Right ventricle myocardium inferior (tissue), 1 donor: Measurements from ENCODE around the gene DLG5. TPM values are rescaled to one million over a fixed set of nuclear protein-coding genes. Genes with fewer than 3 reads are reported as not detected.
"Not testable (repeated sequence)": the region's sequence is repeated elsewhere in the genome, so short reads cannot be mapped to it uniquely, and the experiment has no call there.

Experiments
- ATAC-seq: fragments of 200-7000 bp; cut with Tn5 transposase; one replicate; pipeline ENCODE4 v1.9.1; 2020; ENCODE audit warnings: mild to moderate bottlenecking, moderate library complexity
- DNase-seq: peaks from one replicate; pipeline ENCODE4 v3.0.0; 2021; ENCODE audit errors: missing footprints
- intact Hi-C: fragments of 100-400 bp; cut with DNase I; formaldehyde crosslinking; loops from one replicate; pipeline ENCODE4 v1.11.0; 2022
- total RNA-seq: library from RNA; stranded (reverse); fragmentation: NEBNext Ultra II Directional; extraction: Animal tissue kit (Norgen Biotek cat#: 25700); gene quantifications from one replicate; pipeline ENCODE4 v1.2.1, GENCODE V29; 2021
- donor health status: DM: no; HTN: yes; CAD: no; lungs with severe emphysema.

DLG5 gene
- total RNA-seq, 1 donor from 2014 or later = 8.9 TPM

DNA sequence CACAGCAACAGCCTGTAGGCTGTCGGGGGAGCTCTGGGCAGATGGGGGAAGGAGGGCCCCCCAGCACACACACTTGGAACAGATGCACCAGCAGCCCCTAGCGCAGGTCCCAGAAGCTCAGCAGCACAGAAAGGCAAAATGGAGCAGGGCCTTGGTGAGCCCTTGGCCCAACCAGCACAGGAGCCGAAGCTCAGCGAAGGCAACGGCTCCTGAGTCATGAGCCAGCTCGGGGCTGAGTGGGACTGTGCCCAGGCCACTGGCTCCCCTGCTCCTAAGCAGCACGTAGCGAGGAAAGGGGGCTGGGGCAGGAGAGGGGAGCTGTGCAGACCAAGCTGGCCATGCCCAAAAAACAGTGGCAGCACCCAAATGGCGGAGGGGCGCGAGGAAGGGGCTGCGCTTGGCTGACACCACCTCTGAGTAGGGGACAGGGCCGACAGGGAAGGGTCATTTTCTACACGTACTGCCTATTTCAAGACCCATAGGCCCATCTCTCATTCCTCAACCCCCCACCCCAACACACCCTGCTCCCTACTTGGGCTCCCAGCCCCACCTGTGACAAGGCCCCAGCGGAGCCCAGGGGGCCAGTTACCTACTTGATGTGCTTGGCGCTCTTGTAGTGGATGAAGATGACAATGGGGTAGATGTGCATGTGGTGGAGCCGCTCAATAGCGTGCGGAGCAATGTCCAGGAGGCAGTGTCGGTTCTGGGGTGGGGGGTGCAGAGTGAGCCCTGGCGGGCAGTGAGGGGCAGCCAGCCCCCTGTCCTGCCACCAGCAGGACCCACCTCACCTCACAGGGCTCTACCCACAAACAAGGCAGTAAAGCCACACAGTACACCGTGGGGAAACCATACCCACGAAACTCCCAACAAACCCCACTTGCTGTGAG lies 132.1 kb downstream of the DLG5 start:
- no peak for ATAC-seq
- no peak for DNase-seq
- intact Hi-C loops = no loop called here

DNA sequence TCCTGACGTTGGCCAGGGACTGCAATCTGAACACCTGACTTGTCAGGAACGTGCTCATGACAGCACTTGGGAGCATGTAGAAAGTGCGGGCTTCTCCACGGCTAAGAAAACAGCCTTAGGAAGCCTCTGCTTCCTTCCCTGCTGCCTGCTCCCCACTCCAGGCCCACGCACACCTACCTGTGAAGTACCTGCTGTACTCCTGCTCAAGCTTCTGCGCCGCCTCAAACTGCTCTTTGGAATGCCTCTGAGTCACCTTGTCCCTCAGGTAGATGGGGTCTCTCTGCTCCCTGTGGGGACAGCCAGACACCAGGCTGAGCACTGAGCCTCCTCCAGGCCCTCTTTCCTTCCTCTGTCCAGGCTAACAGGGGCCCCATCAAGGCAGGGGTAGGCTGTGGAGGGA lies 132.7 kb downstream of the DLG5 start:
- intact Hi-C loops = no loop called here
- no peak for DNase-seq

GRCh38 chr10:77792155-77792554 lies 134.4 kb downstream of the DLG5 start:
- ATAC-seq (no peak), DNase-seq (no peak)
- intact Hi-C loops = no loop called here

More for the DNA sequence above, 132.7 kb downstream of the DLG5 start:
- ATAC-seq = no peak

DNA sequence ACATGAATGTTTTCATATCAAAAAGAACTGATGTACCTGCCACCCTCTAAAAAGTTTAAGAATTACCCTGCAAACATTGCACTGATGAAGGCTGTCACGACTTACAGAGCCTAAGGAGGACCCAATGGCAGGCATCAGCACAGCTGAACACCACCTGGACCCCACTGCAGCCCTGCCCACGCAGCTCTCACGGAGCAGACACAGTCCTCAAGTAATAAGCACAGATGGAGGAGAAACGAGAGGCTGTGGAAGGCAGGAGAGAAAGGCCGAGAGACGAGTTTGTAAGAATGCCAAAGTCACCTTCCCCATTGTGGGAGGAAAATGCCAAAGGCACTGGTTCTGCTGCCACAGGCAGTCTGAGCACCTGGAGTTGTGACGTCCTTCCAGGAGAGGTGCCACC lies 135.0 kb downstream of the DLG5 start:
- DNase-seq = no peak
- intact Hi-C loops = no loop called here
- ATAC-seq = no peak

DNA sequence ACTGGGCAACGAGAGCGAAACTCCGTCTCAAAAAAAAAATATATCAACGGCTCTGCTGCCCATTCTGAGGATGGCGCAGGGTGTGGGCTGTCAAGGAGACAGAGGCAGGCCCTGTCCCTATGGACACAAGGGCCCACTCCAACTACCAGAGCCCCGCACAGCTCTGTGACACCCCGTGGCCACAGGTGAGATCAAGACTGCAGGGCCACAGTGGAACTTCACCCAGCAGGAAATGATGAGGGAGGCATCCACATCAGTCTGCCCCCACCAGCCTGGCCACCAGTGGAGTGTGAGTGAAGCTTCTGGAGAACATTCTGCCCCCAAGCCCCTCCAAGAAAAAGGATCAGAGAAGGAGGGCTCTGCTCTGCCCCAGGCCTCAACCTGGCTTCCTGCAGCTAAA lies 136.7 kb downstream of the DLG5 start:
- intact Hi-C loops = no loop called here
- DNase-seq (no peak), ATAC-seq (no peak)

GRCh38 chr10:77789016-77789415 lies 137.5 kb downstream of the DLG5 start:
- no peak for DNase-seq
- intact Hi-C loops = no loop called here
- ATAC-seq = no peak

GRCh38 chr10:77788496-77789010 lies 138.0 kb downstream of the DLG5 start:
- no peak for ATAC-seq
- intact Hi-C loops = no loop called here
- no peak for DNase-seq

GRCh38 chr10:77787440-77787839 lies 139.1 kb downstream of the DLG5 start:
- no peak for ATAC-seq
- intact Hi-C loops = no loop called here
- no peak for DNase-seq

GRCh38 chr10:77784856-77785255 lies 141.7 kb downstream of the DLG5 start:
- ATAC-seq (no peak), DNase-seq (no peak)
- intact Hi-C loops = no loop called here

DNA sequence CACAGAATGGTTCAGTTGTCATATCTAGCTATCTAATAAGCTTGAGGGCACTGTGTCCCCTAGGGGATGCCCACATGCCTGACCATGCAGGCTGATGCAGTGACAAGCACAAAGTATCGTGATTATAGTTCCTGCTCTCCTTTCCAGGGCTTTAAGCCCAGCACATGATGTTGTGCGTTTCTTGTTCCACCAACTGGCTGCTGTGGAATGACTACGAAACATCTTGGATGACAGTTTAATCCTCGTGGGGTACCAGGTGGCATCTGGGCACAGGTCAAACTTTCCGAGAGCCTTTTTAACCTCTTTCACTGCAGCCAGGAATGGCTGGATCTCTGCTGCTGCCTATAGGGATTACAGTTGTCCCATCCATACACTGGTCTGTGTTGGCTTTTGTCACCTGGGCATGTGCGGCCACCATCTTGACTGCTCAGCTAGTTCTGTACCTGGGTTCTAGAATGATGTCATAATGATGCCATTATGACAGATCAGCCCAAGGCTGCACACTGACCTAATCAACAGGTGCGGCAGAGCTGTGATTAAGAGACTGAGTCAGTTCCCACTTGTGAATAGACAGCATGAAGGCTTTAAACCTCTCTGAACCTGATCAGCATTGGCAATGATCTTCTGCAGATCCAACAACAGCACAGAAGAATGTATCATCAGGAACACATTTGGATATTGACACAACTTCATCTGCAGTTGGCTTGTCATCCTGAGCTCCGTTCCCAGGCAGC lies 144.1 kb downstream of the DLG5 start:
- DNase-seq (no peak), ATAC-seq (no peak)
- intact Hi-C loops = no loop called here

- no peak for DNase-seq
- intact Hi-C loops = no loop called here
- ATAC-seq = no peak
Observed at GRCh38 chr10:77781451-77782327, 144.9 kb downstream of the DLG5 start.

GRCh38 chr10:77780180-77780579 lies 146.4 kb downstream of the DLG5 start:
- intact Hi-C loops = no loop called here
- ATAC-seq (no peak), DNase-seq (no peak)

DNA sequence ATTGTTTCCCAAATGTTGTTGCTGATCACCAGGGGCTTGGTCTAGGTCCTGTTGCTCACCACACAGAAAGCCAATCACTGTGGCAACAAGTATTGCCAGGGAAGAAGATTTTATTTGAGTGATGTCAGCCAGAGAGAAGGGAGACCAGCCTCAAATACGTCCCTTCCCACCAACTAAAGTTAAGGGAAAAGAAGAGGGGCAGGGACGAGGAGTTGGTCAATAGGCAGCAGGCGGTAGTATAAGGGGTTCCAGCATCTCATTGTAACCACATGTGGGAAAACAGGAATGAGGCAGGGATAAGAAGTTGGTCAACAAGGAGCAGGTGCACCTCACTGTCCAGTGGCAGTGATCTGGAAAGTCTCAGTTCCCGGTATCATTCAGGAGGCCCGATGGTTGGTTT lies 150.1 kb downstream of the DLG5 start:
- DNase-seq (no peak), ATAC-seq (no peak)
- intact Hi-C loops = no loop called here

GRCh38 chr10:77774940-77775391 lies 151.6 kb downstream of the DLG5 start:
- no peak for ATAC-seq
- no peak for DNase-seq
- intact Hi-C loops = no loop called here

DNA sequence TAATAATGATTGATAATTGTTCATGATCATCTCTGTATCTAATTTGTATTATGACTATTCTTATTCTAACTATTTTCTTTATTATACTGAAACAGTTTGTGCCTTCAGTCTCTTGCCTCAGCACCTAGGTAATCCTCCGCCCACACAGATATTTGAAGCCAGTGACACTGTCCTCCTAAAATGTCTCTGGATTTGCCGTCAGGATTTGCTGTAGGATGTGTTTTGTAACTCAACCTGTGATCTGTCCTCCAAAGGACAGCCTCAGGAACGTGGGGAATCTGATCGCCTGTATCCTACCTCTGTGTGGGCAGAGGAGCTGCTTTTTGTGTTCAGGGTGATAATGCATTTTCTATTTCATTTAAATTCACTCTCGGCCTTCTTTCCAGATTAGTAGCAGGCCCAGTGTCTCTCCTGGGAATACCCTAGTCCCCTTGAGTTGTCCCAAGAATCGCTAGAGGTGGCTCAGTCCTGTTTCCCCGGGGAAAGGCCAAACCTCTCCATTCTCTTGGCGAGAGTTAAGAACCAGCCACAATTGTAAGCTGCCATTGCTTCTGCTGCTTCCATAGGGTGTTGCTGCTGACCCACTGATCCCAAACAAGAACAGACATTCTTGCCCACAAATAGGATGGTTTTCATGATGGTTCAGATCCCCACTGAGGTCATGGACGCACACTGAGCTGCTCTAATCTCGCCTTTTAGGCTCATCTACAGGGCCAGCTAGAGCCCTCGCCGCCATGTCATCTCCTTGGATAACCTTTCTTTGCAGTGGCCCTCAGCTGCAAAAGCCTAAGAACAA lies 152.7 kb downstream of the DLG5 start:
- DNase-seq = no peak
- intact Hi-C loops = no loop called here
- no peak for ATAC-seq

DNA sequence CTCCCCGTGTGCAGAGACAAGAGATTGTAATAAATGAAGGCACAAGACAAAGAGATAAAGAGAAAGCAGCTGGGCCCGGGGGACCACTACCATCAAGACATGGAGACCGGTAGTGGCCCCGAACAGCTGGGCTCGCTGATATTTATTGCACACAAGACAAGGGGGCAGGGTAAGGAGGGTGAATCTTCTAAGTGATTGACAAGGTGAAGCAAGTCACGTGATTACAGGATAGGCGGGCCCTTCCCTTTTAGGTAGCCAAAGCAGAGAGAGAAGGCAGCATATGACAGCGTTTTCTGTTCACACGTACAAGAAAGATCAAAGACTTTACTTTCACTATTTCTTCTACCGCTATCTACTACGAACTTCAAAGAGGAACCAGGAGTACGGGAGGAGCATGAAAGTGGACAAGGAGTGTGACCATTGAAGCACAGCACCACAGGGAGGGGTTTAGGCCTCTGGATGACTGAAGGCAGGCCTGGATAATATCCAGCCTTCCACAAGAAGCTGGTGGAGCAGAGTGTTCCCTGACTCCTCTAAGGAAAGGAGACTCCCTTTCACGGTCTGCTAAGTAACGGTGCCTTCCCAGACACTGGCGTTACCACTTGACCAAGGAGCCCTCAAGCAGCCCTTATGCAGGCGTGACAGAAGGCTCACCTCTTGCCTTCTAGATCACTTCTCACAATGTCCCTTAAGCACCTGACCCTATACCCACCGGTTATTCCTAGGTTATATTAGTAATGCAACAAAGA lies 153.5 kb downstream of the DLG5 start:
- DNase-seq, ATAC-seq, intact Hi-C loops: not testable (repeated sequence)

- intact Hi-C loops = no loop called here
- no peak for ATAC-seq
- no peak for DNase-seq
Observed at GRCh38 chr10:77771851-77772250, 154.7 kb downstream of the DLG5 start.

GRCh38 chr10:77771450-77771849 lies 155.1 kb downstream of the DLG5 start:
- intact Hi-C loops = no loop called here
- no peak for DNase-seq
- no peak for ATAC-seq
